22Rv1 (cell line): ENCODE measurements around the gene CFAP410.

Experiments
- CTCF ChIP-seq: fragments of 450-650 bp; IDR thresholded peaks from 2 replicates; pipeline ENCODE4 v1.5.1; 2017; ENCODE audit warnings: mild to moderate bottlenecking
- ZFX ChIP-seq: fragments of 450-650 bp; IDR thresholded peaks from 2 replicates; pipeline ENCODE4 v1.6.1; 2017; ENCODE audit warnings: antibody characterized with exemption, borderline replicate concordance

- TF ChIP-seq CTCF (no peak), ZFX (no peak)
Observed at GRCh38 chr21:44365967-44366585, 26.9 kb upstream of the CFAP410 start.
